Measurements from ENCODE around the gene CORO6. TPM values are rescaled to one million over a fixed set of nuclear protein-coding genes. Genes with fewer than 3 reads are reported as not detected.

Gene CORO6
- total and polyA plus RNA-seq, 2 of the 13 experiments (the other 11 are each of a cell fraction or from before 2014, with no cell fraction given): 0.42 to 0.82 TPM

- H3K4me1 ChIP-seq (ENCODE audit: insufficient read depth, low read length): peaks cover 33% of the 10 kb centered on the region
- ChIA-PET POLR2A (interaction anchor here (0.6 kb wide), 1 partner anchor 138 kb away, joined by 3 read pairs; no protein-coding TSS in a partner anchor), CTCF (ENCODE audit: low intra/inter-chr PET ratio, low total read pairs) (no interaction called here)
- no peaks in the 10 kb centered on the region for H4K20me1 ChIP-seq (ENCODE audit: insufficient read depth, low read length)
- no peak overlapping the region for H3K9ac ChIP-seq (ENCODE audit: insufficient read depth, low read depth, low read length)
- no peaks in the 10 kb centered on the region for H3K36me3 ChIP-seq (replicated peaks in 1 of 2; ENCODE audit: control insufficient read depth in 1 of 2, insufficient read depth in 2 of 2, low read length in 2 of 2)
- no peak overlapping the region for H3K27ac ChIP-seq (ENCODE audit: extremely low read length, insufficient read depth, low read length)
- ATAC-seq: no peak
- FAIRE-seq: no peak
- no TSS peak for BruUV-seq (replicated peaks)
- H3K4me3 ChIP-seq (replicated peaks in 1 of 3; ENCODE audit: insufficient read depth in 1 of 3, low read depth in 2 of 3, low read length in 3 of 3): no peak overlapping the region
- intact Hi-C loops (cut with micrococcal nuclease; ENCODE audit: unreplicated experiment): no loop called here
- WGBS (ENCODE audit: low lambda C conversion rate): 96% methylated on average over 2 of the region's 2 CpGs
- H2AFZ ChIP-seq (ENCODE audit: low read length): no peak overlapping the region
- in situ Hi-C loops (cut with HindIII; ENCODE audit: extremely low pct_ligation_motif_present, low pct_unique_long_range_greater_than_20kb): no loop called here
- no peak for DNase-seq (ENCODE audit: low spot score)
- H3K9me3 ChIP-seq (ENCODE audit: low read length): no peaks in the 10 kb centered on the region
- no peak overlapping the region for H3K4me2 ChIP-seq (ENCODE audit: low read depth, low read length)
- no peaks in the 10 kb centered on the region for H3K27me3 ChIP-seq (ENCODE audit: control insufficient read depth in 1 of 2, insufficient read depth in 2 of 2, low read length in 2 of 2)
- no peak for TF ChIP-seq ZNF337 (CRISPR knock-in tag; IDR thresholded peaks at IDR 0.05; ENCODE audit: borderline replicate concordance, low read depth)
- TF ChIP-seq ZNF282 (IDR thresholded peaks at IDR 0.05; ENCODE audit: partially characterized antibody): no peak
- no peak for TF ChIP-seq ZNF350 (CRISPR knock-in tag; IDR thresholded peaks at IDR 0.05; ENCODE audit: borderline replicate concordance, low read depth)
- TF ChIP-seq ZBTB3 (CRISPR knock-in tag; IDR thresholded peaks at IDR 0.05; ENCODE audit: borderline replicate concordance, low read depth): no peak
- no peak for TF ChIP-seq BRD4 (CRISPR knock-in tag; IDR thresholded peaks at IDR 0.05)
- TF ChIP-seq PLSCR1 (CRISPR knock-in tag; IDR thresholded peaks at IDR 0.05; ENCODE audit: borderline replicate concordance): no peak
- no peaks in the 10 kb centered on the region for H3K79me2 ChIP-seq (ENCODE audit: insufficient read depth, low read length)
Measured at GRCh38 chr17:29659155-29659554, 36.4 kb upstream of the CORO6 start.

DNA sequence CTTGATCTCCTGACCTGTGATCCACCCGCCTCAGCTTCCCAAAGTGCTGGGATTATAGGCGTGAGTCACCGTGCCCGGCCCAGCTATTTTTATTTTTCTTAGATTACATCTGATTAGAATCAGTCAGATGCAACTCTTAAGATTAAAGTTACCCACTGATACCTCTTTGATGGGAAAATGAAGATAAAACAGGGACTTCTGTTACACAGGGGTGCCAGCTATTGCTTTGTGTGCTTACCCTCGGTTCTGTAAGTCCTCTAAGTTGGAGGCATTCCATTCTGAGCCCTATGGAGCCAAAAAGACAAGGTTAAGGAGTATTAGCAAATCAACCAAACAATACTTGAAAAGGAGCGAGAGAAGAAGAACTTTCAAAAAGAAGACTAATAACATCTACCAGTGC is 32.6 kb upstream of the CORO6 start:
- CTCF ChIA-PET (ENCODE audit: low intra/inter-chr PET ratio, low total read pairs): no interaction called here
- no peaks in the 10 kb centered on the region for H3K36me3 ChIP-seq (replicated peaks in 1 of 2; ENCODE audit: control insufficient read depth in 1 of 2, insufficient read depth in 2 of 2, low read length in 2 of 2)
- H3K9me3 ChIP-seq (ENCODE audit: low read length): no peaks in the 10 kb centered on the region
- intact Hi-C loops (cut with micrococcal nuclease; ENCODE audit: unreplicated experiment) (no loop called here), in situ Hi-C loops (cut with HindIII; ENCODE audit: extremely low pct_ligation_motif_present, low pct_unique_long_range_greater_than_20kb) (no loop called here)
- H3K4me1 ChIP-seq (ENCODE audit: insufficient read depth, low read length): no peaks in the 10 kb centered on the region
- ATAC-seq (no peak), DNase-seq (ENCODE audit: low spot score) (no peak), FAIRE-seq (no peak)
- H3K27me3 ChIP-seq (ENCODE audit: control insufficient read depth in 1 of 2, insufficient read depth in 2 of 2, low read length in 2 of 2): no peaks in the 10 kb centered on the region
- H3K79me2 ChIP-seq (ENCODE audit: insufficient read depth, low read length): no peaks in the 10 kb centered on the region
- H3K4me2 ChIP-seq (ENCODE audit: low read depth, low read length): no peak overlapping the region
- BruUV-seq (replicated peaks): no TSS peak
- no peak overlapping the region for H3K9ac ChIP-seq (ENCODE audit: insufficient read depth, low read depth, low read length)
- H2AFZ ChIP-seq (ENCODE audit: low read length): no peak overlapping the region
- no peak overlapping the region for H3K4me3 ChIP-seq (replicated peaks in 1 of 3; ENCODE audit: insufficient read depth in 1 of 3, low read depth in 2 of 3, low read length in 3 of 3)
- H4K20me1 ChIP-seq (ENCODE audit: insufficient read depth, low read length): no peaks in the 10 kb centered on the region
- POLR2A ChIA-PET: interaction anchor here (0.9 kb wide), 1 partner anchor 16 kb away, joined by 3 read pairs; no protein-coding TSS in a partner anchor
- no peak overlapping the region for H3K27ac ChIP-seq (ENCODE audit: extremely low read length, insufficient read depth, low read length)
- WGBS (ENCODE audit: low lambda C conversion rate): 100% methylated on average over 6 of the region's 6 CpGs
- TF ChIP-seq MED8 (CRISPR knock-in tag; IDR thresholded peaks at IDR 0.05; ENCODE audit: insufficient replicate concordance) (no peak), ZNF614 (CRISPR knock-in tag; IDR thresholded peaks at IDR 0.05; ENCODE audit: borderline replicate concordance) (no peak), ONECUT2 (CRISPR knock-in tag; IDR thresholded peaks at IDR 0.05) (no peak)
- TF ChIP-seq, protein P1, sequence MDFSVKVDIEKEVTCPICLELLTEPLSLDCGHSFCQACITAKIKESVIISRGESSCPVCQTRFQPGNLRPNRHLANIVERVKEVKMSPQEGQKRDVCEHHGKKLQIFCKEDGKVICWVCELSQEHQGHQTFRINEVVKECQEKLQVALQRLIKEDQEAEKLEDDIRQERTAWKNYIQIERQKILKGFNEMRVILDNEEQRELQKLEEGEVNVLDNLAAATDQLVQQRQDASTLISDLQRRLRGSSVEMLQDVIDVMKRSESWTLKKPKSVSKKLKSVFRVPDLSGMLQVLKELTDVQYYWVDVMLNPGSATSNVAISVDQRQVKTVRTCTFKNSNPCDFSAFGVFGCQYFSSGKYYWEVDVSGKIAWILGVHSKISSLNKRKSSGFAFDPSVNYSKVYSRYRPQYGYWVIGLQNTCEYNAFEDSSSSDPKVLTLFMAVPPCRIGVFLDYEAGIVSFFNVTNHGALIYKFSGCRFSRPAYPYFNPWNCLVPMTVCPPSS (IDR thresholded peaks at IDR 0.05): no peak
